Endometrium (tissue), 2 donors: Measurements from ENCODE around the gene VWA8.
"Not testable (repeated sequence)": the region's sequence is repeated elsewhere in the genome, so short reads cannot be mapped to it uniquely, and the experiment has no call there.

Experiments used
- FAIRE-seq: peaks from 2 replicates; lab custom pipeline; 2012; peaks lifted over from hg19 to GRCh38; lab: Jason Lieb, UNC
- donor health status: control.
- donor health status: control.

VWA8 gene

DNA sequence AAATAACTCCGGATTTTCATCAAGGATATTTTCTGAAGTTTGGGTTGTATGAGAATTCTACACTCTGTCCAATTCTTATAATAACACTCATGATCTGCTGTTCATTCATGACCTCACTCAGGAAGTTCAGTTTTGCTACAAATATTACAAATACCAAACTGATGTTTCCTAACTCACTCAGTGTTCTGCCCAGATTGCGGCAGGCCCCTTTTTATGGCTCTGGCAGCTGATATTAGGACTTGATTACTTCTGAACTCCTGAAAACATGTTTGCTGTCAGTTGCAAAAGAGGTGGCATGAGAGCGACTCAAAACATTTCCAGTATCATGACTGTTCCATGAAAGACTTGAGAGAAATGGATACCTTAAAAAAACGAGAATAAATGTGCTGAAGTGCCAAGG is 315.6 kb downstream of the VWA8 start:
- FAIRE-seq: no peak

DNA sequence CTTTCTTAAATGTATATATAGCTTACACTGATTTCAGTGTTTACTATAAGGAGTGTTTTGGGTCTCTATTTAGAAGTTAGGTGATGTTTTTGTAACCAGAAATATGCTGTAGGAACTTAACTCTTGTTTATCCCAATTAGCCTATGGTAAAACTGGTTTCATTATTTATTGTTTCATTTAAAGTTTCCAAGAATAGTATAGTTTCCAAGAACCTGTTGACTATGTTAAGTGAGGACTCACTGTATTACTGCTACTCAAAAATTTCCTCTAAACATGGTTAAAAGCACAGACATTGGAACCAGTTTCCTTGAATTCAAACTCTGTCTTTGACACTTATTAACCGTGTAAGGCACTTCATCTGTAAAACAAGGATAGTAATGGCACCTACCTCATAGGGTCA is 316.2 kb downstream of the VWA8 start:
- FAIRE-seq: no peak

DNA sequence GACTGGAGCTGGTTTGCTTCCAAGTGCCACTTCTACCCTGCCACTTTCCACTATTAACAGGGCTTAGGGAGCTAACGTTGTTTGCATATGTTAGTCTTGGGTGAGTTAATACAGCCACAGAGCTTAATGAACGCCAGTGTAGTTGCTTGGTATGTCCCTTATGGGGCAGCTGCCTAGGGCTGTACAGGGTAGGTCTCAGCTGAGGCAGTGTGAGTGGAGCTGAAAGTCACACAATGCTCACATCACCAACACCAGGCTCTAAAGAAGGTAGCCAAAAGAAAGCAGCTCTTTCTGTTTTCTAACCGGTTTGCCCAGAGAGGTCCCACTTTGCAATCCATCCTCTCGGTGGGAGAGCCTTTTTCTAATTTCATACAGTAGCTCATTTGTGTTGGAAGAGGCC is 317.4 kb downstream of the VWA8 start:
- no peak for FAIRE-seq

DNA sequence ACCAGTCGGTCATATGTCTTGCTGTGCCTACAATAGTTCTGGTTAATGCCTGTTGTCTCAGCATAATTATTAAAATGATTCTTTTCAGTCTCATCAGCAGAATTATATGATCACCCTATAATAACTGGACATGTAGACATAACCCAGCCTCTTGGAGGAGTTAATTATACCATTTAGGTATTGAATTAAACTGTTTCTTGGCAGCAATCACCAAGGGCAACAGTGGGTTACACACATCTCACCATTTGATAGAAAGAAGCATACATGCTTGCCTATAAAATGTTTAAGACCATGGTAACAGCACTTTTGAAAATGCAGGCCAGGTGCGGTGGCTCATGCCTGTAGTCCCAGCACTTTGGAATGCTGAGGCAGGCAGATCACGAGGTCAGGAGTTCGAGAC is 318.9 kb downstream of the VWA8 start:
- FAIRE-seq: no peak

DNA sequence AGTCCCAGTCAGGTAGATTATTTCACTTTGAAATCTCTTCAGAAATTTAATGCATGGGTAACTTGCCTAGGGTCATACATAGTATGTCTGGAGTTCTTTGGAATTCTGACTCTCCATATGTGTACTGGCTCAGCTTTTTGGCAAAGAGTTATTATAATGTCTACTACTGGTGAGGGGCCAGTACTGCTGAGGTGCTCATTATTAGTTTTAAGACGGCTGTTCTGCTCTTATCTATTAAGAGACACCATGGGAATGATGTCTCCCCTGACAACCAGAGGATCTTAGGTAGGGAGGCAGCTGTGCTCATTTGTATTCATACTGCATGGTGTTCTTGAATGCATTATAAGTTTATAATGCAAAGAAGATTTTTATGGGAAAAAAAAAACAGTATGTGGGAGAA is 319.5 kb downstream of the VWA8 start:
- no peak for FAIRE-seq

DNA sequence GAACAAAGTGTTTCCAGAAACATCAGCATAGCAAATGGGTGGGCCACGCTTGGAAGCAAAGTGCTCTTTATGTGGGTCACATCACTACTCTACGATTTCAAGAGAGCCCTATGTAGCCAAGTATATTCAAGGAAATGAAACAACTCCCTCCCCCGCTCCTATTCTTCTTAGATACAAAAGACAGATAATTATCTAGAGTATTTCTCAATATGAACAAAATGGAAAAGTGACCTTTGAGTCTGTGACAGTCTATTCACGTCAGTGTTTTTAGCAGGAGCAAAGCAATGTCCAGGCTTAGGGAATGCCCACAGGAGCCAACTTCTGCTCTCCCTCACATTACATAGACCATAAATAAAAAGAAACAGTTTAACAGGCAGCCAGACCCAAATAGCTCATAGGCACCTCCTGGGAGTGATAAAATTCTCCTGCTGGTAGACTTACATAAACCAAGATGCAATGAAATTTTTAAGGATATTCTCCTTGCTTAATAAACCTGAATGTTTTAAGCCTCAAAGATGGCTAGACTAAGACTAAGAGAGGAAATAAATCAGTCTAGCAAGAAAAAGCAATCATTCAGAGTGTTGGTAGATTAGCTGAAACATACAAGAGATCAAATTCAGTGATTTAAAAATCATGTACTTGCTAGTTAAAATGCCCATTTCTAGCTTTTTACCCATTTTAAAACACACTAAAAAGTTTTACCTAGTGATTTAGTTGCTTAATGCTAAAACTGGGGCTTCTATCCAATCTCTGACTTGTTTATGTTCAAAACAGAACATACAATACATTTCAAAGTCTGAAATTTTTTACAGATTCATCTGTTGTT is 320.7 kb downstream of the VWA8 start:
- peak; percentile 88 for FAIRE-seq

DNA sequence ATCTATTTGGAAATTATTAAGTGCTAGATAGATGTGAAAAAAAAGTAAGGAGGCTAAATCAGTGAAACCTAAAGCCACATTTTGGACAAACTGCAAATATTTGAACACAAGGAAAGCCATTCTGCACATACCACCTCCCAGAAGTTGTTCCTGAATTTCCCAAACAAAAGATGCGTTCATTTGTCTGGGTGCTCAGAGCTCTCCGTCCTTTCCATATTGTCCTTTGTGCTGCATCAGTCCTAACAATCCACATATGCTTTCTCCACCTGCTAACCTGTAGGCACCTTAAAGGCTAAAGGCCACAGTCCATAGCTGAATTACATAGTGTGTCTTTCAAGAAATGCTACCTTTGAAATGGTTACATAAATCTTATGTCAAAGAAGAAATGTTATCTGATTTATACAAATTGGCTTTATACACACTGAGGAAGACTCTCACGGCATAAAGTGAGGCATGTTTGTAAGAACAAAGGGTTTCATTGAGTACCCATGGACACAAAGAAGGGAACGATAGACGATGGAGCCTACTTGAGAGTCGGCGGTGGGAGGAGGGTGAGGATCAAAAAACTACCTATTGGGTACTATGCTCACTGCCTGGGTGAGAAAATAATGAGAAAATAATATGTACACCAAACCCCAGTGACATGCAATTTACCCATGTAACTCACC is 321.5 kb downstream of the VWA8 start:
- no peak for FAIRE-seq

DNA sequence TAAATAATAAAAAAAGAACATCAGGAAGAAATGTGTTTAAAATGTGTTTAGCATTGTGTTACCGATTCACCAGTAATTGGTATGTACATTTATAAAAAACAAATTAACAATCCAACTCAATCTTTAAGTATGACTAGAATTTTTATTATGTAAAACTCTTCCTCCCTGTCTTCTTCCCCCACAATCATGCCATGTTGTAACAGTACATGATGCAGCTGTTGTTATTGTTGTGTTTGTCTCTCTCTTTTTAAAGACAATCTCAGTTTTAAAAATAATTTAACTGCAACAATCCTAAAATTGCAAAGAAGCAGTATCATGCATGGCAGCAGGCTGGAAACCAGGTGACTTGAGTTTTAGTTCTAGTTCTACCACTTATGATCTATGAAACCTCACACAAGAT is 323.3 kb downstream of the VWA8 start:
- peak; percentile 41 for FAIRE-seq

DNA sequence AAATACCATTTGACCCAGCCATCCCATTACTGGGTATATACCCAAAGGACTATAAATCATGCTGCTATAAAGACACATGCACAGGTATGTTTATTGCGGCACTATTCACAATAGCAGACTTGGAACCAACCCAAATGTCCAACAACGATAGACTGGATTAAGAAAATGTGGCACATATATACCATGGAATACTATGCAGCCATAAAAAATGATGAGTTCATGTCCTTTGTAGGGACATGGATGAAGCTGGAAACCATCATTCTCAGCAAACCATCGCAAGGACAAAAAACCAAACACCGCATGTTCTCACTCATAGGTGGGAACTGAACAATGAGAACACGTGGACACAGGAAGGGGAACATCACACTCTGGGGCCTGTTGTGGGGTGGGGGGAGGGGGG is 323.9 kb downstream of the VWA8 start:
- FAIRE-seq: not testable (repeated sequence)

DNA sequence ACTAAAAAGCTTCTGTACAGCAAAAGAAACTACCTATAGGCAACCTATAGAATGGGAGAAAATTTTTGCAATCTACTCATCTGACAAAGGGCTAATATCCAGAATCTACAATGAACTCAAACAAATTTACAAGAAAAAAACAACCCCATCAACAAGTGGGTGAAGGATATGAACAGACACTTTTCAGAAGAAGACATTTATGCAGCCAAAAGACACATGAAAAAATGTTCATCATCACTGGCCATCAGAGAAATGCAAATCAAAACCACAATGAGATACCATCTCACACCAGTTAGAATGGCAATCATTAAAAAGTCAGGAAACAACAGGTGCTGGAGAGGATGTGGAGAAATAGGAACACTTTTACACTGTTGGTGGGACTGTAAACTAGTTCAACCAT is 324.3 kb downstream of the VWA8 start:
- not testable (repeated sequence) for FAIRE-seq

DNA sequence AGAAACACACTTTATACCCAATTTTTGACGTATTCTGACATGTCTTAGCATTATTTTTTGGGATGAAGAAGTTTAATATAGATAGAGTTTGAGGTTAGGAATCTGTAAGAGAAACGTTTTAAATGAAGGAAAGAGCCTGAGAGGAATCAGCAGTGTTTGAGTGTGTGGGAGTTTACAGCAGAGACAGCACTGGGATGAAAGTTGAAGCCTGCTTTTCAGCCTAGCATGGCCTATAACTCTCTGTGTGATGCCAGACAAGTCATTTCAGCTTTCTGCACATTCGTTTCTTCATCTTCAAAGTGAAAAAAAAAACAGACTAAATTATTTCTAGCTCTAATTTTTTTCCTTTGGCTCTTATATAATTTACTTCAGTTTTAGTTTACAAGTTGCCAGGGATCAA is 326.5 kb downstream of the VWA8 start:
- no peak for FAIRE-seq

DNA sequence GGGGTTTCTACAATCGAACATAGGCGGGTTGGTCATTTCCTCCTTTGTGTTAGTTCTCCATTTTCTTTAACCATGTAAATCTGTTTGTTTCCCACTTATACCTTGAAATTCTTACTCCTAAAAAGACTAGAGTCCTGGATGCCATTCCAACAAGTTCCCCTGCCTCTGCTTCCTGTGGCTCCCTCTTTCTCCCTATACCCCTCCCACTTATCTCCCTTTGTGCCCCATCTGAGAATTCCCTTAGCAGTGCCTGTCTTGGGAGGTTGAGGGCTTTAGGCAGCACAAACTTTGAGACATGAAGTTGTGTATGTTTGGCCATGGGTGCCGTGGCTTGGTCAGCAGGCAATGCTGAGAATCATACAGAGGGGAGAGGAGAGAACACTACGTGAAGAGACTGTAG is 327.1 kb downstream of the VWA8 start:
- FAIRE-seq: no peak

DNA sequence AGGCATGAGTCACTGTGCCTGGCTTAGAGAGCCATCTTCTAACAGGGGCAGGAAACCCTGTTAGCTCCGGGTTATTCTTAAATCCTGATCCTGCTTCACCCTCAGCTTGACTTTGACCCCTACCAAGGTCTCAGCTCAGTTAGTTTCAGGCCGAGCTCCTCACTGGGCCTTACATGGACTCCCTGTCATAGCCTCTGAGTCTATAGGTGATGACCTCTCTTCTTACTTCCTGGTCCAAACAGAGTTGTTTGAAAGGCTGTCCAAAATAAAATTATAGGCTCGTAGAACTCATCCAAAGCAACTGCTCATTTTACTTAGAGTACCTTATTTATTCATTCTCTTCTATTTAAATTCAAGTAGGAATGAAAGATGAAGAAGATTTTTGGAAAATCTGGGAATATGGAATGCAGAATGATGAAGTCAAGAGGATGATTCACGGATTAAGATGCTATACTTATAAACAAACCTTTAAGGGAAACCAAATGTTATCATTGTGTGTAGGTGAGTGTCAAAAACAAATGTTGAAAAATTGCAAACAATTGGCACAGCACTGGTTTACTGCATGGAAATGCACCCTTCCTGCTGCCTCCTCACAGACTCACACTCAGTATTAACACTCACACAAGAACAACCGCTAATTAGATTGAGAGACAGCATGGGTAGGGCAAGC is 329.5 kb downstream of the VWA8 start:
- FAIRE-seq: no peak

DNA sequence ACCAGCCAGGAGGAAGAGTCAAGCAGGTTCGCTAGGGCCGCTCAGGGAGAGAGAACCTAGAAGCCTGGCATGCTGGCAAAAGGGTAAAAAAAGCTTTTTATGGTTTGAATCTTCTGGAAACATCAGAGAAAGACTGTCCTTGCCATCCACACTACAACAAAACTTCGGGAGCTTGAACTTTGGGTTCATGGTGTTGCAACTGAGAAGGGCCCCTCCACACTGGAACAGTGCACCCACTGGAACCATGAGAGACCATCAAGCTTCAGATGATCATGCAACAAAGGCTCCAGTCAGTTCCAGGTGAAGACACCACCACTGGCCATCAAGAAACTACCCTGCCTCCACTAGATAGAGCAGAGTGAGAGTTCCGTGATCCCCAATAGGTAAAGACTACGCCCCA is 333.5 kb downstream of the VWA8 start:
- no peak for FAIRE-seq

DNA sequence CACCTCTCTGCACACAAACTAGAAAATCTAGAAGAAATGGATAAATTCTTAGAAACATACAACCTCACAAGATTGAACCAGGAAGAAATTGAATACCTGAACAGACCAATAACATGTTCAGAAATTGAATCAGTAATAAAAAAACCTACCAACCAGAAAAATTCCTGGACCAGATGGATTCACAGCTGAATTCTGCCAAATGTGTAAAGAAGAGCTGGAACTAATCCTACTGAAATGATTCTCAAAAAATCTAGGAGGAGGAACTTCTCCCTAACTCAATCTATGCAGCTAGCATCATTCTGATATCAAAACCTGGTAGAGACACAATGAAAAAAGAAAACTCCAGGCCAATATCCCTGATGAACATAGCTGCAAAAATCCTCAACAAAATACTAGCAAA is 336.9 kb downstream of the VWA8 start:
- no peak for FAIRE-seq

DNA sequence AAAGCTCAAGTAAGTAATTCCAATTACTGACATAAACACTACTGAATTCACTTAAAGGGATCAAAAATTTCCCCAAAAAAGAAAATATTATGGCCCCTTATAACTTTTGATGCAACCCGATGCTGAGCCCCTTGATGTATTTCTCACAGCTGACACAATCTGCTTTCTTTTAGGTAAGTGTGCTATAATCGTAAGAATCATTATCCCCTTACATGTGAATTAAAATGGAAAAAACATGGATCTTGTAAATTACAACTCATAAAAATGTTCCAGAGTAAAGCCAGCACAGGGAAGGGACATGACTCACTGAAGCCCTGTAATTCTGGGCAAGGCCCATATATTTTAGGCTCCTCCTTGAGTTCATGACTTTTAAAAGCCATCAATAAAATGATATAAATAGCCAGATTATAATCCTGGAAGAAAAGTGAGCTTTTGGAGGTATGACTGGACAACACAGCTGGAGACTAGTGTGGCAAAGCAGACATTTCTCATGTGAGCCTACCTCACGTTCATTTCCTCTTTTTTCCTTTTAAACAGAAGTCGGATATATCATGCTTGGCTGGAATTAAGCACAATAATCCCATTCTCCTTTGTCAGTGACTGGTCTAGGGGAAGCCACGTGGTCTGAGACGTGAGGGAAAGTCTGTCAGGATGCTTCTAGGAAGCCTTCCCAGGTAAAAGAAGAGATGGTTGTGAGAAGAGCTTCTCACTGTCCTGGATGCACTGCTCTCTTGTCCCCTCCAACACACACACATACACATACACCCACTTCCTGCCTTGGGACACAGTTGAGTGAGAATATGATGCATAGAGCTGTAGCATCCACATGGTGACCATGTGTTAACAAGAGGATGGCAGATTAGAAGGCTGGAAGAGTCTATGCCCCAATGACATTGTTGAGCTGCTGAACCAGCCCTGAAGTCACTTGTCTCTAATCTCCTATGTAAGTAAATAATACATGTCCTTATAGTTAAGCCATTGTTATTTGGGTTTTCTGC is 338.2 kb downstream of the VWA8 start:
- FAIRE-seq: peak; percentile 43

DNA sequence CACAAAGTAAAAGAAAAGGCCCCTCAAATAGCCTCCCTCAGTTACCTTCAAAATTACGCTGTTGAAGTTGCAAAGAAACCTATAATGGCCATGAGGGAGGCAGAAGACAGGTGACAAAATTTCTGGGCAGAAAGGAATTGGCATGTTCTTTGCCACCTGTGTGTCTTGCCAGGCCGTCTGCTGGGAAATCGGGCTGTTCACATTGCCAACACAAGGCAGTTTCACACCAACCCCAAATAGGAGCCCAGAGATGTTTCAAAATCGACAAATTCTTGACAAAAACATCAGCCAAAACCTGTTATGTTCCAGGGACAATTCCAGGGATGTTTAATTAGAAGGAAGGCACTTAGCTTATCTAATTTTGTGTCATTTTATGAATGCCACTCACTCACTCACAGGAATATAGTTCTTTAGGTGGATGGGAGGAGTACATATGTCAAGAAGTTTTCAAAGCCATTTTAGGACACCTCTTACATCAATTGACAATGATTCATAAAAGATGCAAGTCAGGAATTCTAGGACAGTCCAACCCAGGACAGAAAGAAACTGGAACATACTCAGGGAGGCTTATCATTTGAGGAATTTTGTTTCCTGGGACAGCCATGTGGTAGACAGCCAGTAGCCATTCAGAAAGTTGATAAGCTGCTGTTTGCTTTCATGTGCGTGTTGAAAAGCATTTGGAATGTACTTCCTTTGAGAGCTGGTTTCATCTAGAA is 339.0 kb downstream of the VWA8 start:
- no peak for FAIRE-seq

DNA sequence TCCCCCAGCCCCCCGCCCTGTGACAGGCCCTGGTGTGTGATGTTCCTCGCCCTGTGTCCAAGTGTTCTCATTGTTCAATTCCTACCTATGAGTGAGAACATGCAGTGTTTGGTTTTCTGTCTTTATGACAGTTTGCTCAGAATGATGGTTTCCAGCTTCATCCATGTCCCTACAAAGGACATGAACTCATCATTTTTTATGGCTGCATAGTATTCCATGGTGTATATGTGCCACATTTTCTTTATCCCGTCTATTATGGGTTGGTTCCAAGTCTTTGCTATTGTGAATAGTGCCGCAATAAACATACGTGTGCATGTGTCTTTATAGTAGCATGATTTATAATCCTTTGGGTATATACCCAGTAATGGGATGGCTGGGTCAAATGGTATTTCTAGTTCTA is 343.3 kb downstream of the VWA8 start:
- FAIRE-seq: not testable (repeated sequence)

DNA sequence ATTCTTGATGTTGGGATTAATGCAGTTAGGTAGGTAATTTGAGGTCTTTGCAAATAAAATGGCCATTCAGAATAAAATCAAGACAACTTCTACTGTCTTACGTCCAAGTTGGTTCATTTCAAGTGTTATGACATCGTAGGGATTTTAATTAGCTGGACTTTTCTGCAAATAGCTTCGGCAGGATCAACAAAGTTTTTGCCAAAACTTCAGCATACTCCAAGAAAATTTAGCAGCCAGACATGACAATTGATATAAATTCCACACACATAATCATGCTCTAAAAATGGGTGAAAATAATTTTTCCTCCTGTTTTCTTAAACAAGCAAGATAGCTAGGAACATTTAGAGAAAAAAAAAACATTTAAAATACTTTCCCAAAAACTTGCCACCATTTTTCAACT is 344.8 kb downstream of the VWA8 start:
- FAIRE-seq: peak; percentile 15

DNA sequence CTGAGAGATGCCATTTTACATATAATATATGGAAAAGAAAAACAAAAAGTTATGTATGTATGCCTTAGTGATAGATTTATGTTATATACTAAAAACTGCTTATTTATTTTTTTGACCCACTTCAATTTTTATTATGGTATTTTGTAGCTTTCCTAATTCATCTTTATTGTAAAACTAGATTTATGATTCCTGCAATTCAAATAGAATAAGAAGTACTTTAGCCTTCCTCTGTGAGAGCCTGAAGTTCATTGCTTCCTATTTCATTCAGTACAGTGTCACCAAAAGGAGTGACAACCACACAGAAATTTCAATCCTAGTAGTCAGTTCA is 345.4 kb downstream of the VWA8 start:
- no peak for FAIRE-seq

DNA sequence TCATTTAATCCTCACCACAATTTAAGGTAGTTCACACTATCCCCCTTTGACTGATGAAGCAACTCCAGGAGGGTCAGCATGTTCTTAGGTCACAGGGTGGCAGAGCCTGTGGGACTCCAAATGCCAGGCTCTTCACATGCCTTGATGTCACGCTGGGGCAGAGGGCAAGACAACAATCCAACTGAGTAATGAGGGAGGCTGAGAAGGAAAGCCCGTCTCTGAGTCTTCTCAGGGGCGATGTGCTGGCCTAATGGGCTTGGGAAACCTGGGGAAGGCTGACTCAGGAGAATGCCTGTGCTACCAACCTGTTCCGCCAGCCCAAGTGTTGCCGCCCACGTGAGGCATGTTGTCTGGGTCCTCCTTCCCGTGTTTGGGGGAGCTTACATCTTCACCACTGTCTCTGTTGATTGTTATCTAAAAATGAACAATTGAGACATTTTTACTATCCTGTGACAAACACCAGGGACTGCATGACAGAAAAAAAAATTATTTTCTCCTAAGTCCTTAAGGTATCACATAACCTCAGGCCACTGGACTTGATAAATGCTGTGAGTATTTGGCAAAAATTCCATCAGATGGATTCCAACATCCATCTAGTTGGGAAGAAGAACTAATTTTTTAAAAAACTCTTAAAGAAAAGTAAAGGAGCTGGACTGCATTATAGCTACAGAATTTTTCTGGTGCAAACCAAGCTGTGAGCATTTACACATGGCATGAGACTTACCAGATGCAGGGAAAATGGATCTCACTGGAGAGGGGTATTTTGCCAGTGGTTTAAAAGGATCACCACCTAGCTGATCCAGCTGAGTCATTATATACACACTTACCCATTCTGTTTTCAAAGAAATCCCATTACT is 346.0 kb downstream of the VWA8 start:
- peak; percentile 59 for FAIRE-seq
